NAMALWA (cell line): ENCODE results near the gene GOLT1A.
A peak's percentile ranks its signal among the peaks of the same experiment; 100 is the strongest.

Experiments
- DNase-seq: peaks from one replicate; pipeline ENCODE4 v3.0.0-alpha.2; 2015; ENCODE audit warnings: low spot score

Gene GOLT1A

GRCh38 chr1:204190212-204191211, 23.3 kb downstream of the GOLT1A start:
- no peak for DNase-seq

GRCh38 chr1:204188959-204189639, 24.7 kb downstream of the GOLT1A start:
- no peak for DNase-seq

GRCh38 chr1:204186597-204186996, 27.2 kb downstream of the GOLT1A start:
- no peak for DNase-seq

- no peak for DNase-seq
Measured at GRCh38 chr1:204181116-204181515, 32.7 kb downstream of the GOLT1A start.

- DNase-seq, result no peak
Measured at GRCh38 chr1:204180133-204180532, 33.7 kb downstream of the GOLT1A start.

- no peak for DNase-seq
Measured at GRCh38 chr1:204178487-204179281, 35.1 kb downstream of the GOLT1A start.

- no peak for DNase-seq
Measured at GRCh38 chr1:204177133-204177532, 36.7 kb downstream of the GOLT1A start.

- DNase-seq, result no peak
Measured at GRCh38 chr1:204176049-204176448, 37.7 kb downstream of the GOLT1A start.

GRCh38 chr1:204174958-204175357, 38.8 kb downstream of the GOLT1A start:
- no peak for DNase-seq

- DNase-seq, result no peak
Measured at GRCh38 chr1:204172404-204173029, 41.3 kb downstream of the GOLT1A start.

- no peak for DNase-seq
Measured at GRCh38 chr1:204171751-204172178, 42.0 kb downstream of the GOLT1A start.

GRCh38 chr1:204170494-204171155, 43.2 kb downstream of the GOLT1A start:
- no peak for DNase-seq

- DNase-seq, result no peak
Measured at GRCh38 chr1:204169858-204170257, 43.9 kb downstream of the GOLT1A start.

- no peak for DNase-seq
Measured at GRCh38 chr1:204167730-204168129, 46.1 kb downstream of the GOLT1A start.

GRCh38 chr1:204166219-204166618, 47.6 kb downstream of the GOLT1A start, which contains the start of gene REN:
Gene REN, minus strand, starts transcription at chr1:204166337. Its CDS starts 44 bp downstream, at chr1:204166293.
- DNase-seq, result no peak

GRCh38 chr1:204162494-204163074, 51.2 kb downstream of the GOLT1A start:
- DNase-seq, result peak; percentile 76

- DNase-seq, result no peak
Measured at GRCh38 chr1:204161609-204162493, 51.9 kb downstream of the GOLT1A start.

GRCh38 chr1:204157962-204158361, 55.8 kb downstream of the GOLT1A start:
- DNase-seq, result no peak

- no peak for DNase-seq
Measured at GRCh38 chr1:204155881-204156280, 57.9 kb downstream of the GOLT1A start.
